Left ventricle myocardium inferior (tissue), 1 donor: ENCODE results near the gene LURAP1L. TPM values are rescaled to one million over a fixed set of nuclear protein-coding genes. Genes with fewer than 3 reads are reported as not detected.

Experiments used
- DNase-seq: peaks from one replicate; pipeline ENCODE4 v3.0.0-alpha.2; 2020
- H3K27ac ChIP-seq: fragments of 200-600 bp; replicated peaks from 2 replicates; pipeline ENCODE4 v1.8.0; 2021
- H3K27me3 ChIP-seq: fragments of 200-600 bp; 2 replicates; pipeline ENCODE4 v1.8.0; 2021; ENCODE audit warnings: low read depth
- H3K36me3 ChIP-seq: fragments of 200-600 bp; 2 replicates; pipeline ENCODE4 v1.8.0; 2021
- H3K4me1 ChIP-seq: fragments of 200-600 bp; 2 replicates; pipeline ENCODE4 v1.8.0; 2021
- H3K4me3 ChIP-seq: fragments of 200-600 bp; 2 replicates; pipeline ENCODE4 v1.8.0; 2021; ENCODE audit warnings: mild to moderate bottlenecking, moderate library complexity
- H3K9me3 ChIP-seq: fragments of 200-600 bp; replicated peaks from 2 replicates; pipeline ENCODE4 v1.8.0; 2021
- intact Hi-C: fragments of 100-400 bp; cut with micrococcal nuclease; formaldehyde crosslinking; loops from one replicate; pipeline ENCODE4 v1.11.0; 2022
- total RNA-seq: library from RNA; stranded (reverse); fragmentation: NEBNext Ultra II Directional; extraction: Animal tissue kit (Norgen Biotek cat#: 25700); gene quantifications from one replicate; pipeline ENCODE4 v1.2.1, GENCODE V29; 2021
- TF ChIP-seq, protein P1 (sequence below): fragments of 200-600 bp; IDR thresholded peaks from 2 replicates; pipeline ENCODE4 v1.8.0; 2021; ENCODE audit warnings: antibody characterized with exemption, mild to moderate bottlenecking, borderline replicate concordance
- donor health status: DM: no; HTN: yes; CAD: no; lungs with severe emphysema.

Gene LURAP1L
- total RNA-seq, 1 donor from 2014 or later = 2.6 TPM

DNA sequence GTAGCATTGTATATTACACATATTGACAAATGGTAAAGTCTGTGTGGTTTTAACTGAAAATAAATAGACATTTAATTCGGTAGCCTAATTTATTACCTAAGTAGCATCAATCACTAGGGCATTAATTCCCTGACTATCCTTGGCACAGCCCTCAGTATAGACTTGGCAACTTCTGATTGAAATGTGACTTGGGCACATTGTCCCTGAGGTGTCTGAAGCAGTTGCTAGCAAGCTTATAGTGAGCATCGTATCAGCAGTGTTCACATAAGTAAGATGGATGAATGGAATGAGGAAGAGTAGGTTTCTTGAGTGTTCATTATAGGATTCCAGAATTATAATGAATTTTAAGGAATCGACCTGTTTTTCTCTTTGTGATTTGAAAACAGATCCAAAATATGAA, 16.1 kb downstream of the LURAP1L start:
- Histone ChIP-seq H3K9me3 (no peaks in the 10 kb centered on the region), H3K4me1 (peaks cover 22% of the 10 kb centered on the region), H3K36me3 (no peaks in the 10 kb centered on the region), H3K27me3 (no peaks in the 10 kb centered on the region), H3K4me3 (no peak overlapping the region), H3K27ac (no peak overlapping the region)
- TF ChIP-seq, protein P1, sequence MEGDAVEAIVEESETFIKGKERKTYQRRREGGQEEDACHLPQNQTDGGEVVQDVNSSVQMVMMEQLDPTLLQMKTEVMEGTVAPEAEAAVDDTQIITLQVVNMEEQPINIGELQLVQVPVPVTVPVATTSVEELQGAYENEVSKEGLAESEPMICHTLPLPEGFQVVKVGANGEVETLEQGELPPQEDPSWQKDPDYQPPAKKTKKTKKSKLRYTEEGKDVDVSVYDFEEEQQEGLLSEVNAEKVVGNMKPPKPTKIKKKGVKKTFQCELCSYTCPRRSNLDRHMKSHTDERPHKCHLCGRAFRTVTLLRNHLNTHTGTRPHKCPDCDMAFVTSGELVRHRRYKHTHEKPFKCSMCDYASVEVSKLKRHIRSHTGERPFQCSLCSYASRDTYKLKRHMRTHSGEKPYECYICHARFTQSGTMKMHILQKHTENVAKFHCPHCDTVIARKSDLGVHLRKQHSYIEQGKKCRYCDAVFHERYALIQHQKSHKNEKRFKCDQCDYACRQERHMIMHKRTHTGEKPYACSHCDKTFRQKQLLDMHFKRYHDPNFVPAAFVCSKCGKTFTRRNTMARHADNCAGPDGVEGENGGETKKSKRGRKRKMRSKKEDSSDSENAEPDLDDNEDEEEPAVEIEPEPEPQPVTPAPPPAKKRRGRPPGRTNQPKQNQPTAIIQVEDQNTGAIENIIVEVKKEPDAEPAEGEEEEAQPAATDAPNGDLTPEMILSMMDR = no peak
- DNase-seq = no peak
- intact Hi-C loops = no loop called here

DNA sequence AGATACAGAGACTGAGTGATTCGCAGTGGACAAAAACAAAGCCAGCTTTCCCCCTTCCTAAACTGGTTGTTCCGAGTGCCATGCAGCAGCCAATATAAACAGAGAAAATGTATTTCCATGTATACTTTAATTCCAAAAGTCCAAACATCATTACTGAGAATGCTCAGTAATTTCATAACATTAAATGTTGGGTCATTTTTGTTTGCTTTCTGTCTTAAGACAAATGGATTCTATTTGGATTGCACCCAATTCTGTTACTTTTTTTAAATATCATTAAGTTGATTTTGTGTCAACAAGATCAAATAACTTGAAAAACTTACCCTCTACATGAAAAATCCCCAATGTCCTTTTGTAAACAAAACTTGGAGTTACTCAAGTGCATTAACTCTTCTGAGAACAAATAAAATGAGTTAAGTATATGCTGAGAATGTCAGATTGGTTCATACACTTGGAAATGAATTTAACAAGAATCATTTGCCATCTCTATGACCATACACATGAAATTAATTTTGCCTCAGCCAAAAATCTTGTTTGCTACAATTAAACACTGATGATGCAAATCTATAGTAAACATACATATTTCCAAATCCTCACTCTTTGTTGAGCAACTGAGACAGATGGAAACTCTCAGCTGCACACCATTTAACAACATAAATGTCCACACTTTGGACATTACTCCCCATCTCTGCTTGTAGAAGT, 19.4 kb downstream of the LURAP1L start:
- no peak overlapping the region for H3K4me3 ChIP-seq
- intact Hi-C loops = no loop called here
- TF ChIP-seq, protein P1 = no peak
- no peaks in the 10 kb centered on the region for H3K36me3 ChIP-seq
- DNase-seq = no peak
- no peaks in the 10 kb centered on the region for H3K9me3 ChIP-seq
- no peak overlapping the region for H3K27ac ChIP-seq
- no peaks in the 10 kb centered on the region for H3K27me3 ChIP-seq
- peaks cover 29% of the 10 kb centered on the region for H3K4me1 ChIP-seq

GRCh38 chr9:12796601-12797000, 21.8 kb downstream of the LURAP1L start:
- DNase-seq = no peak
- H3K4me3 ChIP-seq = no peak overlapping the region
- H3K27me3 ChIP-seq = no peaks in the 10 kb centered on the region
- H3K27ac ChIP-seq = no peak overlapping the region
- intact Hi-C loops = no loop called here
- H3K36me3 ChIP-seq = no peaks in the 10 kb centered on the region
- H3K4me1 ChIP-seq = peaks cover 11% of the 10 kb centered on the region
- TF ChIP-seq, protein P1 = no peak
- H3K9me3 ChIP-seq = no peaks in the 10 kb centered on the region

DNA sequence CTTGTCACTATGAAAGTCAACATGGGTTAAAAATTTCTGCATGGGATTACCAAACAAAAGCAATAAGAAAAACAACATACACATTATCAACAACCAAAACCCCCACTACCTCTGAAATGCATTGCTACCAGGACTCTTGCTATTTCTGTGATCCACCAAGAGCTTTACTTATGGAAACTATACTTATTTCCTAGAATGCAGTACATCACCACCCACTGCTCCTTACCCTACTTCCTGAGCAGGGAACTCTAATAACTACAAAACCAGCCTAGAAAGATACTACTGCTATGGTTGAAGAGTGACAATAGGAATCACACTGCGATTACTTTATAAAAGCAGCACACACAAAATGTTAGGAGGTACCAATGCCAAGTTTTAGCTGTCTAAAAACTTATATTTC, 22.2 kb downstream of the LURAP1L start:
- Histone ChIP-seq H3K4me3 (no peak overlapping the region), H3K27ac (no peak overlapping the region), H3K36me3 (no peaks in the 10 kb centered on the region), H3K9me3 (no peaks in the 10 kb centered on the region), H3K27me3 (no peaks in the 10 kb centered on the region), H3K4me1 (peaks cover 11% of the 10 kb centered on the region)
- intact Hi-C loops = no loop called here
- TF ChIP-seq, protein P1 = no peak
- DNase-seq = no peak

DNA sequence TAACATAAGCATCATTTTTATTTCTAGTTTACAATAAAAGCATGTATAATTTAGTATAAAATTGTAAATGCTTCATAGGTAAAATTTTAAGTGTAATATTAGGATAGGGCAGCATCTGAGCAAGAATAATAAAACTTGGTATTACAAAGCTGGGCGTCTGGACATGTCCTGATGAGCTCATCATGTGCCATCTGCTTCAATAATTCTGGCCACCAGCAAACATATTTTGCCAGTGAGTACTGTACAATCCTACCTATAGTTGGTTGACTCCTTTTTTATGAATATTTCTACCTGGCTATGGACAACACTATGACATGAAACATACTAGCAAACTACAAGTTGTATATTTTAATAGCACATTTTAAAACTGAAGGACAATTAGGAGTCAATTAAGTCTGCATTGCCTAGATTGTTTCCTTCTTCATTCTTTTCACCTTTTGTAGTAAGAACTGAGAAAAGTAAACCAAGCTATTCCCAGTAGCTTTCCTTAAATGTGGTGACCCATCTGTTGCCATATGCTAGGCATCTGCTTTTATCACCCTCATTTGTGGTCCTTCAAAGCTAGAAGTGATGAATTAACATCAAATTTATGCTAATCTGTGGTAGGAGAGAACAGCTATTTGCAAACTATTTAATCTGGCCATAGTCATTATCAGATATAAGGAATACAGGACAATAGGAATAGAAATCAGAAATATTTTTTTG, 23.4 kb downstream of the LURAP1L start:
- Histone ChIP-seq H3K4me1 (peaks cover 11% of the 10 kb centered on the region), H3K36me3 (no peaks in the 10 kb centered on the region), H3K4me3 (no peak overlapping the region), H3K27ac (no peak overlapping the region), H3K9me3 (no peaks in the 10 kb centered on the region), H3K27me3 (no peaks in the 10 kb centered on the region)
- DNase-seq = no peak
- TF ChIP-seq, protein P1 = no peak
- intact Hi-C loops = no loop called here
